Epidermal melanocyte (primary cell): ENCODE data around the gene ERI2.
"Not testable (repeated sequence)": the region's sequence is repeated elsewhere in the genome, so short reads cannot be mapped to it uniquely, and the experiment has no call there.

Source experiments
- DNase-seq: peaks from one replicate; pipeline ENCODE4 v3.0.0; 2011; ENCODE audit warnings: low spot score; ENCODE audit not compliant: insufficient read length

The ERI2 gene

GRCh38 chr16:20818929-20819585 is 12.8 kb upstream of the ERI2 start:
- DNase-seq = no peak

GRCh38 chr16:20814784-20815183 is 8.5 kb upstream of the ERI2 start:
- no peak for DNase-seq

- no peak for DNase-seq
These were observed 6.2 kb upstream of the ERI2 start for GRCh38 chr16:20812510-20812909.

GRCh38 chr16:20811889-20812439 is 5.7 kb upstream of the ERI2 start:
- DNase-seq = no peak

GRCh38 chr16:20807862-20808261 is 1.6 kb upstream of the ERI2 start:
- no peak for DNase-seq

- not testable (repeated sequence) for DNase-seq
These were observed 546 bp downstream of the ERI2 start for GRCh38 chr16:20805684-20806167.

GRCh38 chr16:20803561-20804214 is 2.6 kb downstream of the ERI2 start:
- DNase-seq = no peak

GRCh38 chr16:20803192-20803560 is 3.1 kb downstream of the ERI2 start:
- no peak for DNase-seq

- no peak for DNase-seq
These were observed 5.0 kb downstream of the ERI2 start for GRCh38 chr16:20801278-20801677.

GRCh38 chr16:20799599-20799998 is 6.7 kb downstream of the ERI2 start:
- no peak for DNase-seq

GRCh38 chr16:20798364-20798763 is 7.9 kb downstream of the ERI2 start:
- DNase-seq = no peak

- no peak for DNase-seq
These were observed 14.2 kb downstream of the ERI2 start for GRCh38 chr16:20791923-20792612.

- no peak for DNase-seq
These were observed 17.1 kb downstream of the ERI2 start for GRCh38 chr16:20789130-20789529.

GRCh38 chr16:20784204-20784603 is 22.1 kb downstream of the ERI2 start:
- DNase-seq = no peak

GRCh38 chr16:20782470-20782869 is 23.8 kb downstream of the ERI2 start:
- DNase-seq = no peak

- DNase-seq = no peak
These were observed 24.6 kb downstream of the ERI2 start for GRCh38 chr16:20781697-20782096.

- DNase-seq = no peak
These were observed 31.4 kb downstream of the ERI2 start for GRCh38 chr16:20774703-20775362.

GRCh38 chr16:20773679-20774078 is 32.6 kb downstream of the ERI2 start:
- DNase-seq = no peak

- DNase-seq = no peak
These were observed 37.5 kb downstream of the ERI2 start for GRCh38 chr16:20768818-20769217.

GRCh38 chr16:20768121-20768520 is 38.2 kb downstream of the ERI2 start:
- DNase-seq = no peak

- no peak for DNase-seq
These were observed 38.7 kb downstream of the ERI2 start for GRCh38 chr16:20767577-20767976.

- DNase-seq = no peak
These were observed 40.0 kb downstream of the ERI2 start for GRCh38 chr16:20766294-20766693.
